ENCODE data around the gene GLRX2. TPM values are rescaled to one million over a fixed set of nuclear protein-coding genes. Genes with fewer than 3 reads are reported as not detected.

Gene GLRX2
- total RNA-seq, 2 donors from 2014 or later: 1.3 to 2.6 TPM

DNA sequence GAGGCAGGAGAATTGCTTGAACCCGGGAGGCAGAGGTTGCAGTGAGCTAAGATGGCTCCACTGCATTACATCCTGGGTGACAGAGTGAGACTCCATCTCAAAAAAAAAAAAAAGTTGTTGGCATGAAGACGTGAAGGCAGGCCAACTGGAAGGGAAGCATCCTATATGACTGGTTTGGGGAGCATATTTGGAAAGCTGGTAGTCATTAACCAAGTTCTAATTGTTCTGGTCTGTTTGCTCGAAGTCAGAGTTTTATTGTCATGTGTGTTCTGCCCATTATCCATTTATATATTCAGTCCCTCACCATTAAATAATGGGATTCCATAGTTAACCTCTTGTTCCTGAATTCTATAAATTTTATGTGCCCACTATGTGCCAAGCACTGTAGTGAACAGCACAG lies 3.3 kb upstream of the GLRX2 start:
- 72 to 74% methylated on average over 3 of the region's 3 CpGs for WGBS, 2 donors
- no peaks in the 10 kb centered on the region for H3K9me3 ChIP-seq
- ATAC-seq: no peak

DNA sequence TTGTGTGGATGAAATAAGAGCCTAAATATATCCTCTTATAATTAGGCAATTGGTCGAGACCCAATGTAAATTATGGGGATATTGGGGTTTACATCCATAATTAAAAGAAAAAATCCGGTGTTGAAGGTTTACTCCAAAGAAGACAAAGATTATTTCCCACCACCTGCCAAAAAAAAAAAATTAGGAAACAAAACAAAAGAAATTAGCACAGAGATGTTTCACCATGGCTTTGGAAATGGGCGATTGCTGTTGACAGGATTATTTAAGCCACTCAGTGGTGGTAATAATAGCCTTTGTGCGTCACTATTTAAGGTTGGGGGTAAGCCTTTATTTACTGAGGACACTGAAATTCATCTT lies 585 bp upstream of the GLRX2 start:
- Histone ChIP-seq H3K4me3 (no peak overlapping the region), H3K27me3 (no peaks in the 10 kb centered on the region), H3K4me1 (peaks cover 19% of the 10 kb centered on the region), H3K36me3 (replicated peaks in 1 of 2; ENCODE audit: insufficient read depth in 1 of 2, low read depth in 2 of 2) (no peaks in the 10 kb centered on the region), H3K9me3 (no peaks in the 10 kb centered on the region), H3K27ac (peak overlapping the region; percentile 83 to 90 (median 87))
- intact Hi-C loops (cut with DNase I): no loop called here
- ATAC-seq: no peak
- TF ChIP-seq POLR2A (IDR thresholded peaks at IDR 0.05): no peak
- no peak for DNase-seq
- WGBS, 2 donors: 19 to 25% methylated on average over 4 of the region's 4 CpGs

More for the DNA sequence above, 3.3 kb upstream of the GLRX2 start:
- H3K36me3 ChIP-seq (replicated peaks in 1 of 2; ENCODE audit: insufficient read depth in 1 of 2, low read depth in 2 of 2): no peaks in the 10 kb centered on the region
- intact Hi-C loops (cut with DNase I): no loop called here
- no peak overlapping the region for H3K4me3 ChIP-seq
- H3K27me3 ChIP-seq: no peaks in the 10 kb centered on the region
- TF ChIP-seq, protein P1, sequence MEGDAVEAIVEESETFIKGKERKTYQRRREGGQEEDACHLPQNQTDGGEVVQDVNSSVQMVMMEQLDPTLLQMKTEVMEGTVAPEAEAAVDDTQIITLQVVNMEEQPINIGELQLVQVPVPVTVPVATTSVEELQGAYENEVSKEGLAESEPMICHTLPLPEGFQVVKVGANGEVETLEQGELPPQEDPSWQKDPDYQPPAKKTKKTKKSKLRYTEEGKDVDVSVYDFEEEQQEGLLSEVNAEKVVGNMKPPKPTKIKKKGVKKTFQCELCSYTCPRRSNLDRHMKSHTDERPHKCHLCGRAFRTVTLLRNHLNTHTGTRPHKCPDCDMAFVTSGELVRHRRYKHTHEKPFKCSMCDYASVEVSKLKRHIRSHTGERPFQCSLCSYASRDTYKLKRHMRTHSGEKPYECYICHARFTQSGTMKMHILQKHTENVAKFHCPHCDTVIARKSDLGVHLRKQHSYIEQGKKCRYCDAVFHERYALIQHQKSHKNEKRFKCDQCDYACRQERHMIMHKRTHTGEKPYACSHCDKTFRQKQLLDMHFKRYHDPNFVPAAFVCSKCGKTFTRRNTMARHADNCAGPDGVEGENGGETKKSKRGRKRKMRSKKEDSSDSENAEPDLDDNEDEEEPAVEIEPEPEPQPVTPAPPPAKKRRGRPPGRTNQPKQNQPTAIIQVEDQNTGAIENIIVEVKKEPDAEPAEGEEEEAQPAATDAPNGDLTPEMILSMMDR (IDR thresholded peaks at IDR 0.05): no peak
- TF ChIP-seq POLR2A (IDR thresholded peaks at IDR 0.05): no peak
- H3K27ac ChIP-seq: no peak overlapping the region
- peaks cover 15% of the 10 kb centered on the region for H3K4me1 ChIP-seq
- no peak for DNase-seq

DNA sequence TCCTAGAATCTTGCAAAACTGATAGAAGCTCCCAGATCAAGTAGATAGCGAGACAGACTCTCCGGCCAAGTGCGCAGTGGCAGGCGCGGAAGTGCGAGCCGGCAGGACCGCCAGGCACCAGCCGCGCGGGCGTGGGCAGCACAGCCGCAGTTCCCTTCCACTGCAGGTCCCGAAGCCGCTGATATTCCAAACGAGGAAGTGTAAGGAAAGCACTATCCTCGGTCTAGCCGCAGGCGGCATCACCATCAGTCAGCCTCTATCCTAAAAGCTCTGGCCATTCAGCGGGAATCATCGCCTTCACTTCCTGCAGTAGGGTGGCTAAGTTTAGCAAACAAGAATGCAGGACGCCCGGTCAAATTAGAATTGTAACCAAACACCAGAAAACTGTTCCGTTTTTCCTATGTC lies 710 bp downstream of the GLRX2 start:
- intact Hi-C loops (cut with DNase I): no loop called here
- H3K4me1 ChIP-seq: peaks cover 19% of the 10 kb centered on the region
- WGBS, 2 donors: 0 to 1% methylated on average over 12 to 24 of the region's 24 CpGs
- TF ChIP-seq, protein P1 (IDR thresholded peaks at IDR 0.05): no peak
- TF ChIP-seq POLR2A (IDR thresholded peaks at IDR 0.05): no peak
- peak; percentile 20 to 40 (median 38) for DNase-seq
- peak; percentile 33 for ATAC-seq
- no peaks in the 10 kb centered on the region for H3K9me3 ChIP-seq
- H3K27ac ChIP-seq: peak overlapping the region; percentile 83 to 90 (median 87)
- peaks cover 0 to 4% of the 10 kb centered on the region in 2 donors for H3K36me3 ChIP-seq (replicated peaks in 1 of 2; ENCODE audit: insufficient read depth in 1 of 2, low read depth in 2 of 2)
- no peaks in the 10 kb centered on the region for H3K27me3 ChIP-seq
- H3K4me3 ChIP-seq: peak overlapping the region; percentile 81 to 85

DNA sequence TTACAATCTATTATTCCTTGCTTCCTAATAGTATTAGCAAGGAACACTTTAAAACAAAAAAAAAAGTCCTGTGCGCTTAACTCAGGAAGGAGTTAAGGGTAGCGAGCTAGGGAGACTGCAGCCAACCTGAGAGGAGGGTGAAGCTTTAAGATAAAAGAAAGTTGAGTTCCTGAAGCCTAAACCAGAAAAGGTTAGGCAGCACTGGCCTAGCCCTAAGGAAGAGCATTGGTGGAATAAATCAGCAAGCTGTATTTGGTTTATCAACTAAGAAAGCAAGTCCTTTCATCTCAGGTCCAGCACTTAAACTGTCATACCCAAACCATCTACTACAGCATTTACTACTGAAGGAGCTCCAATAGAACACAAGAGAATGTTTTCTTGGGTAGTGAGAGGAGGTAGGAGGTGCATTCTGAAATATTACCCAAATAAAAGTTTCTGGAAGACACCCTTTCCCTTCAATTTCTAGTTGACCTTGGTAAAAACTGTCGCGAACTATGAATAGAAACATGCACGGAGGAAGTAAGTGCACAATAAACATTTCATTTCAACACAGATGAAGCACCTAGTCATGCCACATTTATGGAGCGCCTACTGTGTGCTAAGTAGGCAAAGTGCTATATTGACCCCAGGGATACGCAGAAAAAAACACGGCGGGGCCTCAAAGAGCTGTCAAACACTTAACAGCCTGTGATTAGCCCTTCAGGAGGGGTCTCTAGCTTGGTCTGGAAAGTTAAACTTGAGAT lies 1.3 kb downstream of the GLRX2 start:
- 21 to 23% methylated on average over 9 of the region's 9 CpGs for WGBS, 2 donors

DNA sequence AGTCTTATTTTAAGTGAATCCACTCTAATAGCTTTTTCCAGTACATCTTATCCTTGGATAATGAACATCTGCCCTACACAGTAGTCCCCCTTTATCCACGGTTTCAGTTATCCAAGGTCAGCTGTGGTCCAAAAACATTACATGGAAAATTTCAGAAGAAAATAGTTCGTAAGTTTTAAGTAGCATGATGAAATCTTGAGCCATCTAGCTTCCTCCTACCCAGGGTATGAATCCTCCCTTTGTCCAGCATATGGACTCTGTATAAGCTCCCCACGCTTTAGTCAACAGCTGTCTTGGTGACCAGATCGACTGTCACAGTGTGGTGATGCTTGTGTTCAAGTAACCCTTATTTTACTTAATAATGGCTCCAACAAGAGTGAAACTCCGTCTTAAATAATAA lies 2.6 kb downstream of the GLRX2 start:
- peaks cover 0 to 4% of the 10 kb centered on the region in 2 donors for H3K36me3 ChIP-seq (replicated peaks in 1 of 2; ENCODE audit: insufficient read depth in 1 of 2, low read depth in 2 of 2)
- no peaks in the 10 kb centered on the region for H3K9me3 ChIP-seq
- 86 to 88% methylated on average over 5 of the region's 5 CpGs for WGBS, 2 donors
- peaks cover 19% of the 10 kb centered on the region for H3K4me1 ChIP-seq
- TF ChIP-seq, protein P1 (IDR thresholded peaks at IDR 0.05): no peak
- TF ChIP-seq POLR2A (IDR thresholded peaks at IDR 0.05): no peak
- H3K27me3 ChIP-seq: no peaks in the 10 kb centered on the region
- H3K27ac ChIP-seq: no peak overlapping the region
- DNase-seq (no peak), ATAC-seq (no peak)
- no peak overlapping the region for H3K4me3 ChIP-seq
- intact Hi-C loops (cut with DNase I): no loop called here

More for the DNA sequence above, 1.3 kb downstream of the GLRX2 start:
- H3K4me1 ChIP-seq: peaks cover 19% of the 10 kb centered on the region
- TF ChIP-seq POLR2A (IDR thresholded peaks at IDR 0.05): no peak
- TF ChIP-seq, protein P1 (IDR thresholded peaks at IDR 0.05): no peak
- H3K36me3 ChIP-seq (replicated peaks in 1 of 2; ENCODE audit: insufficient read depth in 1 of 2, low read depth in 2 of 2): peaks cover 0 to 4% of the 10 kb centered on the region in 2 donors
- intact Hi-C loops (cut with DNase I): no loop called here
- peak overlapping the region; percentile 81 to 85 for H3K4me3 ChIP-seq
- H3K9me3 ChIP-seq: no peaks in the 10 kb centered on the region
- no peaks in the 10 kb centered on the region for H3K27me3 ChIP-seq
- DNase-seq: no peak
- no peak for ATAC-seq
- peak overlapping the region; percentile 83 to 90 (median 87) for H3K27ac ChIP-seq

Measured in body of pancreas (tissue), 4 donors.